MCF 10A (cell line): Measurements from ENCODE around the gene C11orf21. TPM values are rescaled to one million over a fixed set of nuclear protein-coding genes. Genes with fewer than 3 reads are reported as not detected.

ENCODE experiments used
- BruUV-seq: library from RNA; stranded (reverse); fragments of 400-500 nt; replicated peaks from 2 replicates; lab custom pipeline; 2021; lab: Mats Ljungman, UMichigan
- CTCF ChIA-PET: fragments of 300-600 bp; sonication (Branson Sonifier 250); formaldehyde crosslinking; extraction: SDS; loops from one replicate; lab custom pipeline; 2021; ENCODE audit warnings: antibody characterized with exemption, inconsistent platforms; lab: Yijun Ruan, JAX
- POLR2A ChIA-PET: fragments of 300-600, 350-650 bp; sonication (Branson Sonifier 250); formaldehyde crosslinking; extraction: SDS; loops from one replicate; lab custom pipeline; 2020; ENCODE audit warnings: antibody characterized with exemption, inconsistent platforms; lab: Yijun Ruan, JAX
- DNase-seq: peaks from one replicate; pipeline ENCODE4 v3.0.0-alpha.2; 2018; ENCODE audit not compliant: unreplicated experiment
- H3K27ac Mint-ChIP-seq: one replicate; pipeline ENCODE4 v1.8.0; 2022; ENCODE audit warnings: mild to moderate bottlenecking, low read depth, mixed read lengths; ENCODE audit not compliant: unreplicated experiment
- H3K27me3 Mint-ChIP-seq: one replicate; pipeline ENCODE4 v1.8.0; 2022; ENCODE audit warnings: mixed read lengths; ENCODE audit not compliant: insufficient read depth, unreplicated experiment
- H3K36me3 Mint-ChIP-seq: one replicate; pipeline ENCODE4 v1.8.0; 2022; ENCODE audit warnings: mild to moderate bottlenecking, moderate library complexity, mixed read lengths; ENCODE audit not compliant: insufficient read depth, unreplicated experiment
- H3K4me1 Mint-ChIP-seq: one replicate; pipeline ENCODE4 v1.8.0; 2022; ENCODE audit warnings: mixed read lengths; ENCODE audit not compliant: insufficient read depth, unreplicated experiment
- H3K4me3 Mint-ChIP-seq: one replicate; pipeline ENCODE4 v1.8.0; 2022; ENCODE audit warnings: mild to moderate bottlenecking, moderate library complexity, mixed read lengths; ENCODE audit not compliant: unreplicated experiment
- H3K9me3 Mint-ChIP-seq: one replicate; pipeline ENCODE4 v1.8.0; 2022; ENCODE audit warnings: mixed read lengths; ENCODE audit not compliant: unreplicated experiment
- intact Hi-C: fragments of 100-400 bp; cut with micrococcal nuclease; formaldehyde crosslinking; loops from 2 replicates; pipeline ENCODE4 v1.14.1; 2022
- total RNA-seq: library from RNA; stranded (reverse); gene quantifications from 2 replicates; pipeline ENCODE4 v1.2.3, GENCODE V29; 2022
- TF ChIP-seq, protein P1 (sequence below): fragments of 200-600 bp; IDR thresholded peaks from one replicate; pipeline ENCODE4 v1.8.0; 2022; ENCODE audit warnings: antibody characterized with exemption, mild to moderate bottlenecking; ENCODE audit not compliant: unreplicated experiment

C11orf21 gene
- total RNA-seq, 1 experiment from 2014 or later, result not detected

DNA sequence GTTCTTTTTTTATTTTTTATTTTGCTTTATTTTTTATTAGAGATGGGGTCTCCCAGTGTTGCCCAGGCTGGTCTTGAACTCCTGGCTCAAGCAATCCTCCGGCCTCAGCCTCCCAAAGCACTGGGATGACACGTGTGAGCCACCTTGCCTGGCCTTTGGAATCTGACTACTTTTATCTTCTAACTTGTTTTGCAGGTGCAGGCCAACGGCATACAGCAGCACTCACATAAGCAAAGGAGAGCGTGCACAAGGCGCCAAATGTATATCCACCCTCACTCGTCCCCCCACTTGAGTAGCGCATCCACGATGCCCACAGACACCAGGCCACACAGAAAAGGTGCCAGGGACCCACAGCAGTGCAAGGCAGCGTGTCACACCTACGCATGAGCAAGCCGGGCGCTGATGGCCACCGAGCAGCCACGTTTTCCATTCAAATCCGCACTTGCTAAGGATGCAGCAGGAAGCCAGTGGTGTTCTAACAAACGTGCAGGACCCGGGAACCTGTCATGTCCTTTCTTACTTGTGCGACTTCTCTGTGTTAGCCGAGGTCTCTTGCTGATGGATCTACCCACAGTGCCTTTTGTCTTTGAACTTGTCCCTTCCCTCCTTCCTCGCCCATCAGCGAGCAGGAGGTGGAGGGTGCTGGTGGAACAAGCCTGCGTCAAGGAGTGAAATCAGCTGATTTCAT, 37.2 kb downstream of the C11orf21 start:
- Mint-ChIP-seq H3K27ac (no peak overlapping the region), H3K4me3 (no peak overlapping the region), H3K9me3 (no peaks in the 10 kb centered on the region), H3K36me3 (no peaks in the 10 kb centered on the region), H3K27me3 (no peaks in the 10 kb centered on the region), H3K4me1 (no peaks in the 10 kb centered on the region)
- POLR2A ChIA-PET, result no interaction called here
- DNase-seq, result no peak
- TF ChIP-seq, protein P1, sequence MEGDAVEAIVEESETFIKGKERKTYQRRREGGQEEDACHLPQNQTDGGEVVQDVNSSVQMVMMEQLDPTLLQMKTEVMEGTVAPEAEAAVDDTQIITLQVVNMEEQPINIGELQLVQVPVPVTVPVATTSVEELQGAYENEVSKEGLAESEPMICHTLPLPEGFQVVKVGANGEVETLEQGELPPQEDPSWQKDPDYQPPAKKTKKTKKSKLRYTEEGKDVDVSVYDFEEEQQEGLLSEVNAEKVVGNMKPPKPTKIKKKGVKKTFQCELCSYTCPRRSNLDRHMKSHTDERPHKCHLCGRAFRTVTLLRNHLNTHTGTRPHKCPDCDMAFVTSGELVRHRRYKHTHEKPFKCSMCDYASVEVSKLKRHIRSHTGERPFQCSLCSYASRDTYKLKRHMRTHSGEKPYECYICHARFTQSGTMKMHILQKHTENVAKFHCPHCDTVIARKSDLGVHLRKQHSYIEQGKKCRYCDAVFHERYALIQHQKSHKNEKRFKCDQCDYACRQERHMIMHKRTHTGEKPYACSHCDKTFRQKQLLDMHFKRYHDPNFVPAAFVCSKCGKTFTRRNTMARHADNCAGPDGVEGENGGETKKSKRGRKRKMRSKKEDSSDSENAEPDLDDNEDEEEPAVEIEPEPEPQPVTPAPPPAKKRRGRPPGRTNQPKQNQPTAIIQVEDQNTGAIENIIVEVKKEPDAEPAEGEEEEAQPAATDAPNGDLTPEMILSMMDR, result no peak
- no TSS peak for BruUV-seq
- intact Hi-C loops, result no loop called here
- CTCF ChIA-PET, result no interaction called here

DNA sequence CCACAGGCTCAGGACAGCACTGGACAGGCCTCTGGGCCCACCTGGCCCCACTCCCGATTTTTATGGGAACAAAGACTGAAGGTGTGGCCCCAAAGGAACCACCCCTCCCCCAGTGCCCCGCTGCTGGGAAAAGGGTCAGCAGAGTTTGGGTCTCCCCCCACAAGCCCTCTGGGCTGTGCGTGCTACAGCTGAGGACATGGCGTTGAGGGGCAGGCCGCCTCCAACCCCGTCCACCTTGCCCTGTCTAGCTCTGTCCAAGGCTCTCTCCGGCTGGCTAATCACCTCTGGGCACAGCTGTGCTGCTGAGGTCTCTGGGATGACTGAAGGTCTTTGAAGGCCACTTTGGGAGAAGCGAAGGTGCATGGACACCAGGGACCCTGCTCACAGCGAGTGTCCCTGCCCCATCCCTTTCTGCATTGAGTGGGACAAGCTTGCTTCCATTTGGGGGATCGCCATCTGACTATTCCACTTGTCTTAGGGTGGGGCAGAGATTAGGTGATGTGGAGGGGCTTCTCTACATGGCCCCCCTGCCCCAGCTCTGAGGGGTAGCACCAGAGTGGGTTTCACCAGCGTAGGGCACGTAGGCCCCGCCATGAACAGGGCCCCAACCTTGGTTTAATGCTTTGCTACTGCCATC, 37.9 kb downstream of the C11orf21 start:
- intact Hi-C loops, result no loop called here
- ChIA-PET POLR2A (no interaction called here), CTCF (interaction anchor here (1.2 kb wide), 1 partner anchor 157 kb away, joined by 4 read pairs; no protein-coding TSS in a partner anchor)
- Mint-ChIP-seq H3K4me3 (no peak overlapping the region), H3K9me3 (no peaks in the 10 kb centered on the region), H3K27ac (no peak overlapping the region), H3K27me3 (no peaks in the 10 kb centered on the region), H3K36me3 (no peaks in the 10 kb centered on the region), H3K4me1 (no peaks in the 10 kb centered on the region)
- BruUV-seq, result no TSS peak
- no peak for DNase-seq
- TF ChIP-seq, protein P1, result no peak

DNA sequence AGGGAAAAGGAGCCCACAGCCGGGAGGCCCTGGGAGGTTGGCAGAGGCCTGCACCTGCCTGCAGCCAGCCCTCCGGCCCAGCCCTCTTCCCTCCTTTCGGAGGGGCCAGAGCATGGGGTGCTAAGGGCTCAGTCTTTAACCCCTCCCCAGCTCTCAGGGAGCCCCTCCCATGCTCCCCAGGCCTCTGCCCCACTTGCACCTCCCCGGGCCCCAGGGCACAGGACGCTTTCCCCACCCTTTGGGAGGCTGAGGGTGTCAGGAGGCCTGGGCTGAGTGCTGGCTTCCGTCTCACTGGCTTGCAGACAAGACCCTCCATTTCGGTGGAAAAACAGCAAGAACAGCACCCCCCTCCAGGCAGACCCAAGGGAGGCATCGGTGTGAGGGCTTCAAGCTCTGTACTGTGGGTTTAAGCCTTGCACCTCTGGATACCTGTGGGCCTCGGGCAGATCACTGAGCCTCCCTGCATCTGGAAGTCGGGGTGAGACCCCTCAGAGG, 38.6 kb downstream of the C11orf21 start:
- intact Hi-C loops, result no loop called here
- TF ChIP-seq, protein P1, result no peak
- no TSS peak for BruUV-seq
- H3K4me1 Mint-ChIP-seq, result no peaks in the 10 kb centered on the region
- ChIA-PET POLR2A (no interaction called here), CTCF (interaction anchor here (1.2 kb wide), 1 partner anchor 158 kb away, joined by 4 read pairs; no protein-coding TSS in a partner anchor)
- H3K27ac Mint-ChIP-seq, result no peak overlapping the region
- H3K27me3 Mint-ChIP-seq, result no peaks in the 10 kb centered on the region
- no peaks in the 10 kb centered on the region for H3K9me3 Mint-ChIP-seq
- no peaks in the 10 kb centered on the region for H3K36me3 Mint-ChIP-seq
- H3K4me3 Mint-ChIP-seq, result no peak overlapping the region
- DNase-seq, result no peak

DNA sequence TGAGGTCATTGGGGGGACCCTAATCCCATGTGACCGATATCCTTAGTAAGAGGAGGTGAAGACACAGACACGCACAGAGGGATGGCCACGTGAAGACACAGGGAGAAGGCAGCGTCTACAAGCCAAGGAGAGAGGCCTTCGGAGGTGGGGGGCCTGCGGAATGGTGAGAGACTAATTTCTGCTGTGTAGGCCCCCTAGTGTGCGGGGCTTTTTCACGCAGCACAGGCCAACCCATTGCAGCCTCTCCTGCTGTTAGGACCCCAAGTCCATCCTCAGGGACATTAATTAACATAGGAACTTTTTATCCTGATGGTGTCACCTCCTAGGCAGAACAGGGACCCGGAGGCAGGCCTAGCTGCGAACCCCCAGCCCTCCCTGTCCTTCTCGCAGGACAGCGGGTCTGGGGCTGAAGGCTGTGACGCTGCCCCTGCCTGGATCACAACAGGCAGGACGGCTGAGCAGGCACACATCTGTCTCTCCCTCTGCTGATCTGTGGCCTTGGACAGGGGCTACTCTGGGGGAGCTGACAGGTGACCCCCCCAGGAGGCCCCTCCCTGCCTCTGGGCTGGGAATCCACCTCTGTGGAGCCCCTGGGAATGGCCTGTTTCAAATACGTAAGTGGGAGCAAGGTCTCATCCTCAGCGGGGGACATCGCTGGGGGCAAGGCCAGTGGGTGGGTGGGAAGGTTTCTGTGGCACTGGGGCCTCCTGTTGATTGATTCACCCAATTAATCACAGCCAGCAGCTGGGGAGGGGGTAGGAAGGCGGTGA, 39.2 kb downstream of the C11orf21 start:
- intact Hi-C loops, result no loop called here
- Mint-ChIP-seq H3K9me3 (no peaks in the 10 kb centered on the region), H3K4me3 (no peak overlapping the region), H3K4me1 (no peaks in the 10 kb centered on the region), H3K27me3 (no peaks in the 10 kb centered on the region), H3K36me3 (no peaks in the 10 kb centered on the region), H3K27ac (no peak overlapping the region)
- POLR2A ChIA-PET, result no interaction called here
- DNase-seq, result no peak
- CTCF ChIA-PET, result interaction anchor here (1.2 kb wide), 1 partner anchor 158 kb away, joined by 4 read pairs; no protein-coding TSS in a partner anchor
- no TSS peak for BruUV-seq
- TF ChIP-seq, protein P1, result no peak
